SW480 (cell line): ENCODE data around the gene CMTR2.

Experiments
- DNase-seq: peaks from one replicate; pipeline ENCODE4 v3.0.0-alpha.2; 2016; ENCODE audit warnings: low spot score

The CMTR2 gene

DNA sequence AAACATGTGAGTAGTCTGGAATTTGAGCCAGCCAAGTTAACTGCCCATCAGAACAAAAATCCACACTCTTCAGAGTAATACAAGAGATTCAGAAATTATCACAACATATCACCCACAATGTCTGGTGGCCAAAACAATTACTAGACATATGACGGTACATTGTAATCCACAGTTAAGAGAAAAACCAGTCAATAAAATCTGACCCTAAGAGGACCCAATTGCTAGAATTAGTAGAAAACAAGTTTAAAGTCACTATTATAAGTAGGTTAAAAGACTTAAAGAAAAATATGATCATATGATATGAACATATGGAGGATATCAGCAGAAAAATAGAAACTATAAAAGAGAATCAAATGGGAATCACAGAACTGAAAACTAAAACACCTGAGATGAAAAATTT, 15.8 kb downstream of the CMTR2 start:
- no peak for DNase-seq

GRCh38 chr16:71264299-71264698, 24.9 kb downstream of the CMTR2 start:
- DNase-seq: no peak

DNA sequence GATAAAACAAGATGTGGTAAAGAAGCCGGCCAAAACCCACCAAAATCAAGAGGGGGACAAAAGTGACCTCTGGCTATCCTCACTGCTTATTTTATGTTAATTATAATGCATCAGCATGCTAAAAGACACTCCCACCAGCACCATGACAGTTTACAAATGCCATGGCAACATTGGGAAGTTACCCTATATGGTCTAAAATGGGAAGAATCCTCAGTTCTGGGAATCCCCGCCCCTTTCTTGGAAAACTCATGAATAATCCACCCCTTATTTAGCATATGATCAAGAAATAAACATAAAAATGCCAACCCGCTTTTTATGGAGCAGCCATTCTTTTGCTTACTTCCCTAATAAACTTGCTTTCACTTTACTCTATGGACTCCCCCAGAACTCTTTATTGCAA, 25.6 kb downstream of the CMTR2 start:
- no peak for DNase-seq

- no peak for DNase-seq
Measured at GRCh38 chr16:71262391-71262790, 26.8 kb downstream of the CMTR2 start.

- DNase-seq: no peak
Measured at GRCh38 chr16:71260995-71261394, 28.2 kb downstream of the CMTR2 start.

- DNase-seq: no peak
Measured at GRCh38 chr16:71259086-71259485, 30.1 kb downstream of the CMTR2 start.

- no peak for DNase-seq
Measured at GRCh38 chr16:71258372-71258771, 30.8 kb downstream of the CMTR2 start.

GRCh38 chr16:71257768-71258167, 31.4 kb downstream of the CMTR2 start:
- DNase-seq: no peak

- no peak for DNase-seq
Measured at GRCh38 chr16:71255721-71256120, 33.5 kb downstream of the CMTR2 start.

GRCh38 chr16:71254832-71255525, 34.2 kb downstream of the CMTR2 start:
- no peak for DNase-seq

- DNase-seq: no peak
Measured at GRCh38 chr16:71250461-71251235, 38.6 kb downstream of the CMTR2 start.

DNA sequence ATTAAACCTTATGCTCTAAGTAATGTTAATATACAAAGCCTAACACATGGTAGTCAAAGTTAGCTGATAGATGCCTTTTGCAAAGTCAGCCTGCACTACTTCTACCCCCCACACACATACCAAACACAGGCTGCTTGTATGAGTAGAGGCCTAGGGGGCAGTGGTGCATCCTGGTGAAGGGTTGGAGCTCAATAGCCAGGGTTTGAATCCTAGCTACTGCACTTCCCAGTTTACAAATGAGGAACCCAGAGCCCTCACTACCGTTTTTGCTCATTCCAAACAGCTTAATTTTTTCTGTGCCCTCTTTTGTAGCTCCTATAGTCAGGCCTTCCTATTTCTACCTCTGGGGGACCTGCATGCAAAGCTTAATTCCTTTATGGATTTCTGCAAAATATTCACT, 39.8 kb downstream of the CMTR2 start:
- no peak for DNase-seq

DNA sequence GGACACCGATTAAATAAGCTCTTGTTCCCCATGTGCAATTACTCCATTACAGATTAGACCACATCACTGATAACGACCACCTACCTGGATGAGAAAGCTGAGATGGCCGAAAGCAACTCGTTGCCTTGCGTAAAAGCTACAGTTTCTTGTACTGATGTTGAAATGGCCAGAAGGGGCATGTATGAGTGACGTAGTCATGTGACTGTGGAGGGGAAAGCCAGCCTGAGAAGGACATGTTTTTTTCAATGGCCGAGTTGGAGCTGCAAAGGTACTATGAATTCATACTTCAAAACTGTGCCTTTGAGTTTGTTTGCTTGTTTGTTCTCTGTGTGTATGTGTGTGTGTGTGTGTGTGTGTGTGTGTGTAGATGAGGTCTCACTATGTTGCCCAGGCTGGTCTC, 41.7 kb downstream of the CMTR2 start:
- DNase-seq: no peak

DNA sequence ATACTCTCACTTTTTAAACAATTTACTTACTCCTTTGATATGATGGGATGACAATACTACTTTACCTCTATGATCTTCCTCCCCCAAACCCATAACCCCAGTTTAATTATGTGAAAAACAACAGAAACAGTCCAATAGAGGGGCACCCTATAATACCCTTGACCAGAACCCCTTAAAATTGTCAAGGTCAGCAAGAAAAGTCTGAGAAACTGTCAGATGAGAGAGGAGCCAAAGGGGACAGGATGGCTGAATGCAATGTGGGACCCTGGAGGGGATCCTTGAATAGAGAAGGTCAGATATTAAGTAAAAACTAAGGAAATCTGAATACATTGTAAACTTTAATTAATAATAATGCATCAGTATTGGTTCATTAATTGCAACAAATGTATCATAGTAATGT, 42.9 kb downstream of the CMTR2 start:
- DNase-seq: no peak

DNA sequence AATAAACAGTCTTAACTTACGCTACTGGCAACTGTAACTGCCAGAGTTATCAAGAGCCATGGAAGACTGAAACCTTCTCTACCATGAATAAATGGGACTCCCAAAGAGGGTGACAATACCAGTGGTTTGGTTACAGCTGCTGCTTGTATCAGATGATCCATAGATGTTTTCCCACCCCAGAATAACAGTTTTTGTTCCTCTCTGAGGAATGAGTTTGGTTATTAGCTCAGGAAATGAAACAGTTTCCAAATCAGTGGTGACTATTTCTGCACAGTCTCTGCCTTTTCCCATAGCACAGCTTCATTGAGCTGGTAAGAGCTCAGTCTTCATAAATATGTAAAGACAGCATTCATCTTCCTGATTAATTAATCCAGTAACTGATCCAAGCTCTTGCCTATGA, 44.7 kb downstream of the CMTR2 start:
- no peak for DNase-seq

- DNase-seq: no peak
Measured at GRCh38 chr16:71242601-71243000, 46.6 kb downstream of the CMTR2 start.

DNA sequence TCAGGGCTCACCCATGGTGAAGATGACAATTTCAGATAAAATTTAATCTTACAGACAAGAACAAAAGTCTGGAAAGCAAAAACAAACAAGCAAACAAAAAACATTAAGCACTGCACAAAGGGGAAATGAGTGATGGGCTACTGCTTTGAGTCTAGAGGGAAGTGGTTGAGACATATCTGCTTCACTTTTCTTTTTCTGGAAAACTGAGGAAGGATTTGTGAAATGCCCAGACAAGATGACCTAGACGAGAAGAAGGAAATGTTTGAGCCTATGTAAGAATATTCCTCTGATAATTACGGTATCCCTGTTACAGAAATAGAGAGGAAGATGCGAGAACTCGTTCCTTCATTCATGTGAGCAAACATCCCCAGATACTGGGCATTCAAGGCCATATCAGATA, 47.2 kb downstream of the CMTR2 start:
- DNase-seq: no peak
